ENCODE results near the gene C14orf119. TPM values are rescaled to one million over a fixed set of nuclear protein-coding genes. Genes with fewer than 3 reads are reported as not detected.

Gene C14orf119
- total RNA-seq, 2 experiments from 2014 or later: 51.6 to 56.5 TPM

- CTCF ChIA-PET: interaction anchor here (0.8 to 4.1 kb wide), 5 partner anchors 13 to 88 kb away, joined by 3 to 18 read pairs (median 5); partner anchors contain the start of genes ACIN1 and C14orf119
- POLR2A ChIA-PET: interaction anchor here (0.6 kb wide), 1 partner anchor 17 kb away, joined by 11 read pairs; no protein-coding TSS in a partner anchor
Measured at GRCh38 chr14:23074906-23075305, 20.4 kb upstream of the C14orf119 start.

GRCh38 chr14:23076785-23077408 lies 18.4 kb upstream of the C14orf119 start:
- CTCF ChIA-PET: interaction anchor here (0.5 to 4.1 kb wide), 19 partner anchors 8 to 245 kb away, joined by 3 to 22 read pairs (median 4); partner anchors contain the start of genes ACIN1 and C14orf119
- POLR2A ChIA-PET: no interaction called here

GRCh38 chr14:23077962-23078361 lies 17.3 kb upstream of the C14orf119 start:
- POLR2A ChIA-PET: no interaction called here

GRCh38 chr14:23078692-23079116 lies 16.6 kb upstream of the C14orf119 start:
- ChIA-PET CTCF (interaction anchor here (2.5 to 3.0 kb wide), 2 partner anchors 10 to 31 kb away, joined by 14 to 22 read pairs; no protein-coding TSS in a partner anchor), POLR2A (no interaction called here)

More at GRCh38 chr14:23077962-23078361, 17.3 kb upstream of the C14orf119 start:
- CTCF ChIA-PET: interaction anchor here (1.2 to 4.1 kb wide), 8 partner anchors 8 to 244 kb away, joined by 4 to 22 read pairs (median 11); partner anchors contain the start of genes ACIN1 and C14orf119

- ChIA-PET POLR2A (no interaction called here), CTCF (interaction anchor here (1.8 to 2.5 kb wide), 2 partner anchors 11 to 16 kb away, joined by 6 to 10 read pairs; partner anchors contain the start of genes ACIN1 and C14orf119)
Measured at GRCh38 chr14:23079716-23080115, 15.6 kb upstream of the C14orf119 start.

GRCh38 chr14:23080474-23080873 lies 14.8 kb upstream of the C14orf119 start:
- ChIA-PET CTCF (interaction anchor here (1.8 to 2.5 kb wide), 2 partner anchors 12 to 15 kb away, joined by 6 to 10 read pairs; partner anchors contain the start of genes ACIN1 and C14orf119), POLR2A (interaction anchor here (0.5 kb wide), 1 partner anchor 162 kb away, joined by 3 read pairs; the partner anchor contains the start of gene RBM23)

GRCh38 chr14:23085458-23085857 lies 9.8 kb upstream of the C14orf119 start:
- CTCF ChIA-PET: interaction anchor here (1.0 to 2.5 kb wide), 3 partner anchors 8 to 17 kb away, joined by 3 to 8 read pairs (median 4); partner anchors contain the start of gene ACIN1
- POLR2A ChIA-PET: interaction anchor here (1.1 to 2.2 kb wide), 2 partner anchors 9 to 10 kb away, joined by 4 to 11 read pairs; partner anchors contain the start of genes ACIN1 and C14orf119

GRCh38 chr14:23086565-23086964 lies 8.7 kb upstream of the C14orf119 start:
- CTCF ChIA-PET: interaction anchor here (0.9 to 2.5 kb wide), 2 partner anchors 9 to 13 kb away, joined by 3 to 8 read pairs; no protein-coding TSS in a partner anchor
- POLR2A ChIA-PET: no interaction called here

- ChIA-PET POLR2A (no interaction called here), CTCF (interaction anchor here (0.5 to 3.7 kb wide), 5 partner anchors 13 to 1276 kb away, joined by 4 to 22 read pairs (median 6); no protein-coding TSS in a partner anchor)
Measured at GRCh38 chr14:23089498-23090253, 5.6 kb upstream of the C14orf119 start.

GRCh38 chr14:23090254-23090636 lies 5.1 kb upstream of the C14orf119 start:
- ChIA-PET CTCF (interaction anchor here (0.5 to 3.7 kb wide), 5 partner anchors 13 to 1276 kb away, joined by 4 to 22 read pairs (median 6); no protein-coding TSS in a partner anchor), POLR2A (no interaction called here)

- POLR2A ChIA-PET: interaction anchor here (0.6 to 1.2 kb wide), 4 partner anchors 17 to 140 kb away, joined by 3 to 11 read pairs (median 5); no protein-coding TSS in a partner anchor
- CTCF ChIA-PET: interaction anchor here (0.7 to 3.7 kb wide), 7 partner anchors 9 to 254 kb away, joined by 3 to 22 read pairs (median 5); no protein-coding TSS in a partner anchor
Measured at GRCh38 chr14:23091294-23092225, 3.7 kb upstream of the C14orf119 start.

GRCh38 chr14:23093104-23093503 lies 2.2 kb upstream of the C14orf119 start:
- ChIA-PET POLR2A (interaction anchor here (0.8 kb wide), 1 partner anchor 208 kb away, joined by 3 read pairs; no protein-coding TSS in a partner anchor), CTCF (interaction anchor here (1.5 to 2.6 kb wide), 2 partner anchors 10 to 25 kb away, joined by 5 to 12 read pairs; no protein-coding TSS in a partner anchor)

- CTCF ChIA-PET: interaction anchor here (3.4 kb wide), 1 partner anchor 17 kb away, joined by 18 read pairs; no protein-coding TSS in a partner anchor
- POLR2A ChIA-PET: interaction anchor here (0.6 kb wide), 1 partner anchor 31 kb away, joined by 3 read pairs; no protein-coding TSS in a partner anchor
Measured at GRCh38 chr14:23093526-23093925, 1.8 kb upstream of the C14orf119 start.

GRCh38 chr14:23093991-23094665 lies 1.2 kb upstream of the C14orf119 start:
- POLR2A ChIA-PET: interaction anchor here (0.6 to 1.8 kb wide), 9 partner anchors 9 to 227 kb away, joined by 3 to 11 read pairs (median 5); partner anchors contain the start of genes HAUS4 and PABPN1
- CTCF ChIA-PET: interaction anchor here (0.8 to 3.4 kb wide), 12 partner anchors 9 to 207 kb away, joined by 3 to 18 read pairs (median 5); partner anchors contain the start of gene CDH24

- CTCF ChIA-PET: interaction anchor here (0.8 to 3.4 kb wide), 14 partner anchors 9 to 286 kb away, joined by 3 to 18 read pairs (median 5); partner anchors contain the start of gene CDH24
- POLR2A ChIA-PET: interaction anchor here (1.1 to 1.8 kb wide), 9 partner anchors 9 to 227 kb away, joined by 3 to 11 read pairs (median 5); partner anchors contain the start of genes HAUS4 and PABPN1
Measured at GRCh38 chr14:23094666-23095195, 574 bp upstream of the C14orf119 start, which contains the start of gene ACIN1. Gene ACIN1 (minus strand): TSS chr14:23095136. CDS start chr14:23095112, 24 bp downstream.

- POLR2A ChIA-PET: no interaction called here
- CTCF ChIA-PET: interaction anchor here (1.0 to 1.5 kb wide), 2 partner anchors 23 to 29 kb away, joined by 3 to 5 read pairs; no protein-coding TSS in a partner anchor
Measured at GRCh38 chr14:23097786-23098185, 2.5 kb downstream of the C14orf119 start.
